HG02852 (cell line): ENCODE results near the gene NFATC2.

ENCODE experiments used
- ATAC-seq: cut with Tn5 transposase; IDR thresholded peaks from one replicate; pipeline ENCODE4 v1.9.1; 2021; ENCODE audit warnings: mild to moderate bottlenecking, moderate library complexity; ENCODE audit not compliant: unreplicated experiment

NFATC2 gene

DNA sequence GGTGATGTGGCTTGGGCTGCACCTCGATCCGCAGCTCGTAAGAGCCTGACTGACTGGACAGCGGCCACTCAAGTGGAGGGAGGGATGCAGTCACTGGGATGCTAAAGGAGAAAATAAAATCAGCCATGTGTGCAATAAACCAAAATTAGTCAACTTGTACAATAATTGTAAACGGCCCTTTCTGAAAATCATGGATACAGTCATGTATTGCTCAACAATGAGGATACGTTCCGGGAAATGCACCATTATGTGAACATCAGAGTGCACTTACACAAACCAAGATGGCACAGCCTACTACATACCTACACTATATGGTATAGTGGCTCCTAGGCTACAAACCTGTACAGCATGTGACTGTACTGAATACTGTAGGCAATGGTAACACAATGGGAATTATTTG is 25.7 kb downstream of the NFATC2 start:
- no peak for ATAC-seq

DNA sequence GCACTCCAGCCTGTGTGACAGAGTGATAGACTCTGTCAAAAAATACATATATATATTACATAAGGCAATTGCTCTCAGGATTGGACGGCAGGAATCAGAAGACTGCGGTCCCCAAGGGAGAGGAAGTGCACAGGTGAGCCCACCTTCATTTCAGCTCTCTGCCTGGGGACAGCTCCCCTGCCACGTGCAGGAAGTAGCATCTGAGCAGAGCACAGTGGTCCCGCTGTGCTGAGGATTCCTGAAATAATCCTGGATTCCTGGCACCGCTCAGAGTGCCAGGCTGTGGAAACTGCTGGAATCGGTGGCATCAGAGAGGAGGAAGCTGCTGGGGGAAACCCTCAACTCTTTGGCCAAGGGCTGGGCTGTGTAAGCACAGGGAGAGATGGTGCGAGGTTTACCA is 27.7 kb downstream of the NFATC2 start:
- ATAC-seq, result no peak

DNA sequence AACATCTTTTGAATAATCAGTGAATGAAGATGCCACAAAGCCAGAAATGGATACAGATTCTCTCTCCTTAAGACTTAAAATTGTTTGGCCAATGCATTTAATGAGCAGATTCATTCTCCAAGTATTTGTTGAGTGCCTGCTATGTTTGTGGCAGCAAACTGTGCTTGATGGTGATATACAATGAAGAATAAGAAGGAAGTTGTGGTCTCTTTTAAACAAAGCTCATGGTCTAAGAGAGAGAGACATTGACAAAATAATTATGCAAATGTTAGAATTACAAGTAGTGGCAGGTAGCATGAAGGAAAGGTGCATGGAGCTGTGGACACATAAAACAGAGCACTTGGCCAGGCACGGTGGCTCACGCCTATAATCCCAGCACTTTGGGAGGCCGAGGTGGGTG is 28.3 kb downstream of the NFATC2 start:
- ATAC-seq, result no peak

DNA sequence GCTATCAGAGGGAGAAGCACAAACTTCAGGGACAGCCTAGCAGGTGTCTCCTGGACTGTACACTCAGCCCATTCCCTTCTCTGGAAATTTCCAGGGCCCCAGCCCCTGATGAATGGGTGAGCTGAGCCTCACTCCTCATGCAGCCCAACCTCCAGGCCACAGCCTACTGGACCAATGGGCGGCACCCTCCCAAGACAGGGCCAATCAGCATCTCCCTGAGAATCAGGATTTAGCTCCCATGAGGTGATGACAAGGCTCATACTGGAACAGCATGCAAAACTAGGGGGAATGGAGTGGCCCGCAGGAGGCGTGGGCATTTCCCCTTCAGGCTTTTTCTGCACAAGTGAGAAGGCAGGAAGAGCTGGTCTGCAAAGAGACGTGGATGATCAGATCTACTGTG is 29.0 kb downstream of the NFATC2 start:
- no peak for ATAC-seq

DNA sequence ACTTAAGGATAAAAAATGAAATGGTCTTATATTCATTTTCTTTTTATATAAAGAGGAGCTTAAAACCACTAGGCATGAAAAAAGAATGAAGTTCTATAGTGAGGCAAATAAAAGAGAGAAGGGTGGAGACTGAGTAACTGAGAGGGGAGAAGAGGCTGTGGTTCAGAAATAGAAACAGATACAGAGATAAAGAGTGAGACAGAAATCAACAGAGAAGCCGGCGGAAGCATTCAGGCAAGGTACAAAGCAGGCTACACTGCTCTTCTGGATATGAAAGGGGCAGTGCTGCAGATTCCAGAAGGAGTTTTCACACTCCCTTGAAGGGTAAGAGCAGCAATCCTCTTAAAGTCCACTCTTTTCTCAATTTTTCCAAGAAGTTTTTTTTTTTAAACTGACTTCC is 29.9 kb downstream of the NFATC2 start:
- ATAC-seq, result no peak

DNA sequence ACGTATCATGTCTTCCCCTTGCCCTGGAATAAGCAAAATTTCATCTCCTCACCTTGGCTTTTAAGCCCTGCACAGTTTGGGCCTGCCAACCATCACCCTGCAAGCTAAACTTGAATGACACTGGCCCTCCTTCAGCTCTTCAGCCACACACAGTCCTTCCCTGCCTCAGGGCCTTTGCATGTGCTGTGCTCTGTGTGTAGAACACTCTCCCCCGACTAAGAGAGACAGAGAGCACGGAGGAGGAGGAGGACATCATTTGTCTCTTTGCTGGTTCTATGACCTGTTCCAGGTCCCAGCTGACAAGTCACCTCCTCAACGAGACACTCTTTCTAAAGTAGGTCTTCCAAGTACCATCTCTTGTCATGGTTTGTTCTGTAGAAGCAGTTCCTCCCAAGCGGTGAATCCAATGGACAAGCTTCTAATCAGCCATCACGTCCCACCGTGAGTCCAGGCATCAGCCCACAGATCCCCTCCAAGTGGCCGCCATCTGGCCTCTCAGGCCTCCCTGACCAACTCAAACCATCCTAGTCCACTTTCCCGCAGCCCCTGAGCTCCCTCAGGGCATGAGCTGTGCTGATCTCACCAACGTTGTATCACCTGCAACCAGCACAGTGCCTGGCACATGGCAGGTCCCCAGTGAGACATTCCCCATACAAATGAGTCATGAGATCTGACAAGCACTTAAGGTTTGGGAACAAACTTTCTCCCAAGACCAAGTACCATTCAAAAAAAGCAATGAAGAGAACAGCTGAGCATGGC is 30.5 kb downstream of the NFATC2 start:
- no peak for ATAC-seq

DNA sequence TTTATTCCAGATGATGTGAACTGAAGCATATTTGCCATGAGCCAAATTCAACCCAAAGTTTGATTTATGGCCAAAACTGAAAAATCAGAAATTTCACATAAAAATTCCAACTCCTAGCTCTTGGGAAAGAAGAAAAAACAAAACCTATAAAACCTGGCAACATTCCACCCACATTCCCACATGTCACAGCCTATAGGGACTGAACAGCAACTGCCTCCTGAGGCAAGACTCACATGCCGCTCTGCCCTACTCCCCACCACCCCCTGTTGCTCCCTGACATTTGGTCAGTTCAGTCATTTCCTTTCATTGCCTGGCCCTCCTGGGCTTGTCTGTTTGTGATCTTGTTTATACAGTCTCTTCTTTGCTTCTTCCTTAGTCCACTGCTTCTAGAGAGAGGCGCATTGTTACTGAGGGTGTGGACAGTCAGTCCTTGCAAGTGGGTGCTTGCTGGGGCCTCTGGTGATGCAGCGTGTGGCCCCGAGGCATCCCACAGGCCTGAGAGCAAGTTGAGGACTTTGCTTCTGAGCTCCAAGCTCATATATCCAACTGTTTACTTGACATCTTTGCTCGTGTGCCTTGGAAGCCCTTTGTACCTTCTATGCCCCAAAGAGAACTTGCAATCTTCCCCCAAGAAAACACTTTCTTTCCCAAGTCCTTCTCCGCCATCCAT is 31.4 kb downstream of the NFATC2 start:
- no peak for ATAC-seq

DNA sequence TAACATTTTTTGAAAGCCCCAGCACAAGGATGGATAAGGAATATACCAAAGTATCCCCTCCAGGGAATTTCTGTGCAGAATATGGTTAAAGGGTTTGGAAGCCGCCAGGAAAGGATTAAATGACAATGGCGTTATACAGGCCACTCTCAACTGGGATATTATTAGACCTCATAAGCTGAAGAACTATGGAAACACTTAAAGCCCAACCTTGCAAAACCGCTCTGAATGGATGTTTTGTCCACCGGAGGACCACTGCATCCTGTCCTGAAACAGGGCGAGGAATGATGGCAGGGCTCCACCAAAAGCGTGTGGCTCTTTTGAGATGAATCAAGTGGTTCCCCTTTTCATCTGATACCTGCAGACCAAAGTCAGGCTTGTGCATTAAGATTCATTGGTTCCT is 32.4 kb downstream of the NFATC2 start:
- no peak for ATAC-seq

DNA sequence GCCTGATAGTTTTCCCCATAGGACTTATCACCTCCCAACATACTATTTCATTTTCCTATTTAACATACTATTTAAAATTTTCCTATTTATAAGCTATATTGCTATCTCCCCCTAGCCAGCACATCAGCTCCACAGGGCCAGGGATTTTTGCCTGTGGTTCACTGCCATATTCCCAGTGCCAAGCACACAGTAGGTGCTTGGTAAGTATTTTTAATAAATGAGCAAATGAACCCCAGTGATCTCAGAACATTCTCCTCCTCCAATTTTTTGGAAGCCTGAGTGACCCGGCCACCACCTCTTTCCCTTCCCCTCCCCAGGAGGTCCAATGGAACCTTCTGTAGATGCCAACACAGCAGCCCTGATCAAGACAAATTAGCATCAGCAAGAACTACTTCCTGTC is 33.3 kb downstream of the NFATC2 start:
- no peak for ATAC-seq

DNA sequence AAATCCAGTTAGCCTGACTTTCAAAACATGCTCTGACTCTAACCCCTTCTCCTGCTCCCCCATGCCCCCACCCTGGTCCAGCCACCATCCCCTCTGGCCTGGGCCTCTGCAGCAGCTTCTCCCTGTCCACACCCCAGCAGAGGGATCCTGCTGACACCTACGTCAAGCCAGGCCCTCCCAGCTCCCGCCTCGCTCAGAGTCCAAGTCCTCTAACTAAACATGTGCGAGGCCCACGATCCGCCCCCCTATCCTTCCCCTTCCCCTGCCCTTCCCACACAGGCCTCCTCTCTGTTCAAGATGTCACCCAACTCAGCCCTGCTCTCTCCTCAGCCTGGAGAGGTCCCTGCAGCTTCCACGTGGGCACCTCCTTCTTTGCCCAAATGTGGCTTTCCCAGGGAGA is 33.7 kb downstream of the NFATC2 start:
- no peak for ATAC-seq

DNA sequence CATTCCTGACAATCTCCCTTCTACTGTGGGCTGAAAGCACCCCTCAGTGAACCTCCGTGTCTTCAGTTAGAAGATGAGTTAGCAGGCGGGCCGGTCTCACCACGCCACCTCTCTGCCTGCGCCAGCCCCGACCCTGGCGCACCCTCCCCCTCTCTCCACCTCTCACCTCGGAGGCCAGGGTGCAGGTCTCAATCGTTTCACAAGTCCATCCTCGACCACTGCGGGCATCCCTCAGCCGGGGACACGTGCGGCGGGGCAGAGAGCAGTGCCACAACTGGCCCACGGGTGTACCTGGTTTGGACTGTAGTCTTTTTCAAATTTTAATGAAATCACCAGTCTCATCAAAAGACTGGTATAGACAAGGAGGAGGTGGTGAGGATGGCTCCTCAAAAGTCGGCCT is 34.4 kb downstream of the NFATC2 start:
- ATAC-seq, result no peak

DNA sequence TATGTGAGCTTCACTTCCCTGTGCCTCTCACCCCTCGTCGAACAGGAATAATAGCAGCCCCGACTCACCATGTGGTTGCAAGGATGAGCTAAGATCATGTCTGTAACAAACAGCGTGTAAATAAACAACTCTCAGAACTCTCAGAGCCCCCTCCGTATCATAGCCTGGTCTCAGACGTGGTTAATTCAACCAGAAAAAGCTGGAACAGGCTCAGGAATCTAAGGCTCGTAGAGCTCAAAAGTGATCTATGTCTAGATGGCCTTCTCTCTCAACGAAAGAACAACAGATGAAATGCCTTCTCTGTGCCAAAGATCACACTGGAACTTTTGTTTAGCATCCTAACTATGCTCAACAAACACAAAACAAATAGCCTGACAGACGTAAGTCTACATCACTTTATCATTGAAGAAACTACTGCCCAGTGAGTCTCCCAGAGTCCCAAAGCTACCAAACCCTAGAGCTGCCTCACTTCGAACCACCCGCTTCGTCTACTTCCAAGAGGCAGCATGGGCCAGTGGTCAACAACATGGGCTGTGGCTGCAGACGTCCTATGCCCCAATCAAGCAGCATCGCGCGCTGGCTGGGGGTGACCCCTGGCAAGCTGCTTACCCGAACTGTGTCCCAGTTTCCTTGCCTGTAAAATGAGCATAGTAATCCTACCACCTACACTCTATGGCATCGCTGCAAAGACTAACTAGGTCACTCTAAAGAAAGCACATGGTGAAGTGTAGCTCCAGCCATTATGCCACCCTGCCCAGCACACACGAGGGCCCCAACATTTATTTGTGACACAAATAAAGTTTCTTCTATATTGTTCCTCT is 35.1 kb downstream of the NFATC2 start:
- ATAC-seq, result no peak

DNA sequence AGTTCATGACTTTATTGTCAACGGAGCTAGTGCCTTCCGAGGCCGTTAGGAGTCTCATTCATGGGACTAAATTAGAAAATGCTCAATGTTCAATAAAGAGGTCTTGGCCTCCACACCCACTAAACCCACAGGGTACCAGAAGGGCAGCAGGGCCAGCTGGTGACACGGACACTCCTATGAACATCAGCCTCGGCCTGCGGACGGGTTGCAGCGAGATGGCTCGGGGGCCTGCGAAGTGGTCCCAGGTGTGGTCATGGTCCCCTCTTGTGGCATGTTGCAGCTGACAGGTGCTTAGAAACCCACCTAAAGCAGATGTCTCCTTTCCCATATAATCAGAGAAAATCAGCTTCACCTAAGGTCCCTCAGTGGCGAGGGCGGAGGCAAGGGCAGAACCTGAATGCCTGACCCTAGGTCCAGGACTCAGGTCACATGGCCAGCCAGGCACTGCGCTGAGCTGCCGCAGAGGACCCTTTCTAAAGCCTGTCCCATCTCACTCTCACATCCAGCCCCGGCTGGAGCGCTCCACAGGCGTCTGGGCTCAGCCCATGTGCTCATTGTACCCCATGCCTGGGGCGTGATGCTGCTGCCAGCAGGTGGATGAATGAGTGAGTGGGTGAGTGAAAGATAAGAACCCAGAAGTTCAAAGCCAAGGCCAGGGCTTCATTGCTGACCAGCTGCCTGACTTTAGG is 35.8 kb downstream of the NFATC2 start:
- no peak for ATAC-seq

DNA sequence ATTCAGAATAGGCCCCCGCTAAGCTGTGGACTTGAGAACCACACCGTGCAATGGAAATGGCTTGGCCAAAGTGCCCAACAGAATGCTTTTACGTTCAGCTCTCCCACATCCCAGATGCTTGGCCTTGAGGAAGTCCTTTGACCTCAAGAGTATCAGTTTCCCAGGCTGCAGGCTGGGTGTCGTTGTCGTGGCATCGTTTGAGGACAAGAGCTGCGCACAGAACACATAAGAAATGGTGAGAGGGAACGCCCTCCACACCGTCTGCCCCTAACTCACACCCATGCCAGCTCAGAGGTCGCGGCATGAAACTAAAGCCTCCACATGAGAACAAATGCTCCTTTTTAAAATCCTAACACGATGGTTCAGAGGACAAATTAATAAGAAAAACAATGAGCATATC is 37.0 kb downstream of the NFATC2 start:
- ATAC-seq, result no peak

DNA sequence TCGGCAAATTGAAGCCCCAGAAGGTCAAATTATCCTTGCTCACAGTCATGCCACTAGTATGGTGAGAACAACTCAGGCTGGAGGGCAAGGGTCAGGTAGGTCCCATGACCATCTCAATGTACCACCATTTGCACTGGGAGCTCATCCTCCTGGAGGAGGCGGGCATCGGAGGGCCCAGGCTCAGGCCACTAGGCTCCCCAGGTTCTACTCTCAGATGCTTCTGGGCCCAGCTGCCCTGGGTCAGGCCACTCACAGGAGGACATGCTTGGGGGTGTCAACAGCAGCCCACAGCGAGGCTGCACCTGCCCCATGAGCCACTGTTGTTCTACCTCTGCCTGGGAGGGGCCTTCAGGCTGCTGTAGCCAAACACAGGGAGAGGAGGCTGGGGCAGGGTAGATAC is 39.1 kb downstream of the NFATC2 start:
- ATAC-seq, result no peak

DNA sequence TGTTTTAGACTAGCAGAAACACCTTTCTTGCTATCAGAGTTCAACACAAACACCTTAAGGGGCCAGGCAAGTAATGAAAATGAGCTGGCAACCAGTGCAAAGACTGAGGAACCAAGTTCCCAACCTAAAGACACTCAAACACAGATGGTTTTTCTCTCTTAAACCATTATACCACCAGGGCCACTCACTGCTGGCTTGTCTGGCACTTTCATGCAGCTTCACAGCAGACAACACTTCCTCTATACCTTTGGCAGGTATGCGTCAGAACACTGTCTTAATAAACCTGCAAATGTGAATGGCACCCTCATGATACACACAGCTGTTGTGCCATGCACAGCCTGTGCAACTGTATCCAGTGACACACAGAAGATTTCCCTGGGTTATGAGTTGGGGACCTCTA is 41.6 kb downstream of the NFATC2 start:
- ATAC-seq, result no peak

DNA sequence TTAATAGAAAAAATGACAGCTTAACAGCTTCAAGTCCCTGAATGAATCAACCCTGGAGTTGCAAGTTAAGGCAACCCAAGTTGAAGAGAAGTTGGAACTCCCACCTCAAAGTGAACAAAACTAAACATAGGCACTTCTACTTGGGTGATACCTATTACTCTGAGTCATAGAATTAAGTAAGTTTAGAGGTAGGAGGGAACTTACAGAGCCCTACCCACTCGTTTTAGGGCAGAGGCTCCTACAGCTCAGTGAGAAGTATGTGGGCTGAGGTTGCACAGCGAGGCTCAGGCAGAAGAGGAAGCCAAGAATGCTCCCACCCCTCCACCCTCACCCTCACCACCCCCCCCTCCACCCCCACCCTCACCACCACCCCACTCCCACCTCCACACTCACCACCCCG is 42.2 kb downstream of the NFATC2 start:
- peak; percentile 74 for ATAC-seq

DNA sequence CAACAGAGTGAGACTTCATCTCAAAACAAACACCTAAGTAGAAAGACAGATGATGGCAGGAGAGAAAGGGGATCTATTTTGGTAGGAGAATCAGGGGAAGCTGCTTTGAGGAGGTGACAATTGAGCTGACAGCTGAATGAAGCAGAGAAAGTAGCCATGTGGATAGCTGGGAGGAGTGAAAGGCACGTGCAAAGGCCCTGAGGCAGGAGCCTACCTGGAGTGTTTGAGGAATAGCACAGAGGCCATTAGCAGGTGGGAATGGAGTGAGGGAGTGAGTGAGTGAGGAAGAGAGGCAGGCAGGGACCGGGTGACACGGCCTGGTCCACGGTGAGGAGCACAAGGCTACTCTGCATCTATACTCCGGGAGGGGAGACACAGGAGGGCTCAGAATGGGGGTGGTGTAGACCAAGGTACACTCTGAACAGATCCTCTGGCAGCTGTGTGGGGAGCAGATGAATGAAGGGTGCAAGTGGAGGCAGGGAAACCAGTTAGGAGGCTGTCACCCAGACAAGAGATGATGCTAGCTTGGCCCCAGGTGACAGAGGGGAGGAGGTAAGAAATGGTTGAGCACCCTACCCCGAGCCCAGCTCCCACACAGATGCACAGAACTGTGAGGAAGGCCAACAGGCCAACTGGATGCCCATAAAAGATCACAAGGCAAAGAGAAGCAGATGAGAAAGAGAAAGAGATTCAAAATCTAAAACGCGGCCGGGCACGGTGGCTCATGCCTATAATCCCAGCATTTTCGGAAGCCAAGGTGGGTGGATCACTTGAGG is 43.6 kb downstream of the NFATC2 start:
- ATAC-seq, result no peak

DNA sequence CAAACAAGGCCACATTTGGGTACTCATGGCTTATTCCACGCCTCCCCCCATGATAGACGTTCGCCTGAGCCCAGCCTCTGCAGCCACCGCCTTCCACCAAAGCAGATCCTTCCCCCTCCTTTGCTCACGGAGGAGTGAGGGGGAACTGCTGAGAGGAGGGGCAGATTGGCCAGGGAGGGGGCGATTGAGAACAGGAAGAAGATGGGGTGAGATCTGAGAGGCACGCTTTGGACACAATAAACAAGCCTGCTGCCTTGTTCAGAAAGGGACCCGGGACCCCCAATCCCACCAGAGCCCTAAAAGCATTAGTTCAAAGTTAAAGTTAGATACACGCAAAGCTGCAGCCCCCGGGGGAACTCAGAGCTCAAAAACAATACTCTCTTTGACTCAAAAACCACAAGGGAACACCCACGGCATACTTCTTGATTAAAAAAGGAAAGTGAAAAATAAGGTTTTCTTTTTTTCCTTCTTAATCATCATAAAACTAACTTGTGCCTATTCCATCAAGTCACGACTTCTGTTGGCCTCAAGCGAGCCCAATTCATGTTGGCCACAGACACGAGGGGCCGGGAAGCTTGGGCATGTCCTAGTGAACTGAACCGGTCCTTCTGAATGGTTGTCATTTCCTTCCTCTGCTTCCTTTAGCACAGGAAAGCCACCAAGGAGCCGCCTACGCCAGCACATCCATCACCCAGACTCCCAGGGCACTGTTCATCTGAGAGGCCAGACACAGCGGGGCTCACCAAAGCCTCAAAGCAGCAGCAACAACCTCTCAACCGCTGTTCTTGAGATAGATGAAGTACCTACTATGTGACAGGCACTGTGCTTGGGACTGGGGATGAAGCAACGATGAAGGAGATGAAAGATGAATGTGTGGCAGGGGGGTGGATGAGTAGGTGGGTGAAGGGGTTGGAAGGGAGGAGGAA is 44.7 kb downstream of the NFATC2 start:
- ATAC-seq, result peak; percentile 50

DNA sequence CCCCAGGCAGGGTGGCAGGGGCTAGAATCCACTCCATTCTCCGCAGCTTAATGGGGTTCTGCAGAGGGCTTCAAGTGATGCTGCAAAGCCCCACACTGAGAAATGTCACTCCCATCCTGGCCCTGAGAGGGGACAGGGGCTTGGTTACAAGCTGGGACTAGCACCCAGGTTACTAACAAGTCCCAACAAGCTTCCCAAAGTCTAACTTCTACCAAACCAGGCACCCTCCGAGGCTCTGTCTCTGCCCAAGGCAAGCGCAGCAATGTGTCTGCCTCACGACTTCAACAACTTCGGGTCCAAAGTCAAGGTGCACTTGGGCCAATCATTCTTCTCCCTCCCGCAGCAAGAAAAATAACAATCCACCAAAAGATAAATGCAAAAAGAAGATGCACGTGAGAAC is 45.6 kb downstream of the NFATC2 start:
- no peak for ATAC-seq
